Measurements from ENCODE around the gene DROSHA.
"Not testable (repeated sequence)": the region's sequence is repeated elsewhere in the genome, so short reads cannot be mapped to it uniquely, and the experiment has no call there.

Gene DROSHA, protein sequence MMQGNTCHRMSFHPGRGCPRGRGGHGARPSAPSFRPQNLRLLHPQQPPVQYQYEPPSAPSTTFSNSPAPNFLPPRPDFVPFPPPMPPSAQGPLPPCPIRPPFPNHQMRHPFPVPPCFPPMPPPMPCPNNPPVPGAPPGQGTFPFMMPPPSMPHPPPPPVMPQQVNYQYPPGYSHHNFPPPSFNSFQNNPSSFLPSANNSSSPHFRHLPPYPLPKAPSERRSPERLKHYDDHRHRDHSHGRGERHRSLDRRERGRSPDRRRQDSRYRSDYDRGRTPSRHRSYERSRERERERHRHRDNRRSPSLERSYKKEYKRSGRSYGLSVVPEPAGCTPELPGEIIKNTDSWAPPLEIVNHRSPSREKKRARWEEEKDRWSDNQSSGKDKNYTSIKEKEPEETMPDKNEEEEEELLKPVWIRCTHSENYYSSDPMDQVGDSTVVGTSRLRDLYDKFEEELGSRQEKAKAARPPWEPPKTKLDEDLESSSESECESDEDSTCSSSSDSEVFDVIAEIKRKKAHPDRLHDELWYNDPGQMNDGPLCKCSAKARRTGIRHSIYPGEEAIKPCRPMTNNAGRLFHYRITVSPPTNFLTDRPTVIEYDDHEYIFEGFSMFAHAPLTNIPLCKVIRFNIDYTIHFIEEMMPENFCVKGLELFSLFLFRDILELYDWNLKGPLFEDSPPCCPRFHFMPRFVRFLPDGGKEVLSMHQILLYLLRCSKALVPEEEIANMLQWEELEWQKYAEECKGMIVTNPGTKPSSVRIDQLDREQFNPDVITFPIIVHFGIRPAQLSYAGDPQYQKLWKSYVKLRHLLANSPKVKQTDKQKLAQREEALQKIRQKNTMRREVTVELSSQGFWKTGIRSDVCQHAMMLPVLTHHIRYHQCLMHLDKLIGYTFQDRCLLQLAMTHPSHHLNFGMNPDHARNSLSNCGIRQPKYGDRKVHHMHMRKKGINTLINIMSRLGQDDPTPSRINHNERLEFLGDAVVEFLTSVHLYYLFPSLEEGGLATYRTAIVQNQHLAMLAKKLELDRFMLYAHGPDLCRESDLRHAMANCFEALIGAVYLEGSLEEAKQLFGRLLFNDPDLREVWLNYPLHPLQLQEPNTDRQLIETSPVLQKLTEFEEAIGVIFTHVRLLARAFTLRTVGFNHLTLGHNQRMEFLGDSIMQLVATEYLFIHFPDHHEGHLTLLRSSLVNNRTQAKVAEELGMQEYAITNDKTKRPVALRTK (N-terminal part only)

DNA sequence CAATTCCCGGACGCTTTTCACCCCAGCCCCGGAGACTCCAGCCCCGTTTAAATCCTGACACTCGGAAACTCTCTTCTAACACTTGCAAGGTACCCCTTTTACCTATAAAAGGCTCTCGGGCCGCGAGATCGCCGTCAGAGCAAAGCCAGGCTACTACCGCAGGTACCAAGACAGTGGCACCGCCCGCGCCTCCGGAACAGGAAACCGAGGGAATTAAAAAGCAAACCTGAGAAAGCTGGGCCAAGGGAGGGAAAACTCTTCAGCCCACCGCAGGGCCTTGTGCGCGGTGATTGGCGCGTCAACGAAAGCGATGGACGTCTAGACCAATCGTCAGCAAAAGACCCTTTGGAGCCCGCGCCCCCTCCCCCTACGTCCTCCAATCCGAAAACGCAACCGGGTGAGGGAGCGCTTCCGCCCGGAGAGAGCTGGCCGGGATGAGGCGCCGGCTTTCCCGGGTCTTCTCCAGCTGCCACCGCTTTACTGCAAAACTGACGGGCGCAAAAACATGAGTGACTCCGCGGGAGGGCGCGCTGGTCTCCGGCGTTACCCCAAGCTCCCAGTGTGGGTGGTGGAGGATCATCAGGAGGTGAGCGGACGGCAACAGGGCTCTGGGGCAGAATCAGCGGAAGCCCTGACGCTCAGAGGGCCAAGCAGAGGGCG lies at the start of gene DROSHA, which contains the start of gene C5orf22:
Gene DROSHA, minus strand, starts transcription at position 206 of the 660 bp plus-strand sequence. CDS start 3,034 bp downstream, outside the sequence.
Gene C5orf22, plus strand, starts transcription at position 414 of the 660 bp plus-strand sequence. Its CDS starts 92 bp downstream, at position 506.
- ATAC-seq = peak; percentile 97 to 99

DNA sequence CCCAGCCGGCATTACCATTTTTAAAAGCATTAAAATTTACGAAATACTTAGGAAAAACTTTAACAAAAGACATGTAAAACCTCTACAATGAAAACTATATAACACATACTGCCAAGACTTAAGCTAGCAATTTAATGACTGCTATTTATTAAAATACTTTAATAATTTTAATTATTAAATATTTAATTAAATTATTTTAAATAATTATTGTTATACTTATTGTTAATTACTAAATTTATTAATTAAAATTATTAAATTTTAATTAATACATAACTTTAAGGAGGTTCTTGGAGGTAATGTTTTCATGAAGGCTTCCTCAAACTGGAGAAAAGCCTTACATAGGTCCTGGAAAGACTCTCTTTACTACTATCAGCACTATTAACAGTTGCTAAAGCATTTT lies 47.7 kb upstream of the DROSHA start:
- ATAC-seq = no peak

DNA sequence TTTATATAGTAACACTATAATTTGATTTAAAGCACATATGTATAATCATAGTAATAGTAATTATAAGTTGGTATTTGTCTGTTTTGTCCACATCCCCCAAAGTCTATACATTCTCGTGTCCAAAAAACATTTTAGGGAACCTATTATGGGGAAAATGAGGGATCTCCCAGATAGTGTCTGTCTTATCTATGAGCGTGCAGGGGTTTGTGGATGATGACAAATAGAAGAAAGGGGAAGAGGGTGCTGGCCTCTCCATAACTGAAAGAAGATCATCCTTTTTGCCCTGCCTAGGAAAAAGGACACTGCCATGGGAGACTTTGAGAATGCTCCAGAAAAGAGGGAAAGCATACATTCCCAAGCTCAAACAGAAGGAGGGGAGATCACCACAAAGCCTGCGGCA lies 45.5 kb upstream of the DROSHA start:
- ATAC-seq = no peak

DNA sequence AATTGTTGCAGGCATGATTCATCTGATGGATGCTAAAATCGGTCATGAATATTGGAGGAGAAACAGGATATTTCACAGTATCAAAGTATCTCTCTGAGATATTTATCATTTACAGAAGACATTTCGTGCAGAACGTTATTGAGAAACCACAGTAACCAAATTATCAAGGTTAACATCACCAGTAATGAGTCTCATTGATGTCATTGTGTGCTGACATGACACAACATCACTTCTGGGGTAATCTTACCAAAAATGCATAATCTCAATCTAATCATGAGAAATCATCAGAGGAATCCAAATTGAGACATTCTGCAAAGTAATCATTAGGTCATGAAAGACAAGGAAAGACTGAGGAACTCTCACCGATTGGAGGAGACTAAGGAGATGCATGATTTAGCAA lies 42.9 kb upstream of the DROSHA start:
- peak in 1 of 2 donors; percentile 41 for ATAC-seq

DNA sequence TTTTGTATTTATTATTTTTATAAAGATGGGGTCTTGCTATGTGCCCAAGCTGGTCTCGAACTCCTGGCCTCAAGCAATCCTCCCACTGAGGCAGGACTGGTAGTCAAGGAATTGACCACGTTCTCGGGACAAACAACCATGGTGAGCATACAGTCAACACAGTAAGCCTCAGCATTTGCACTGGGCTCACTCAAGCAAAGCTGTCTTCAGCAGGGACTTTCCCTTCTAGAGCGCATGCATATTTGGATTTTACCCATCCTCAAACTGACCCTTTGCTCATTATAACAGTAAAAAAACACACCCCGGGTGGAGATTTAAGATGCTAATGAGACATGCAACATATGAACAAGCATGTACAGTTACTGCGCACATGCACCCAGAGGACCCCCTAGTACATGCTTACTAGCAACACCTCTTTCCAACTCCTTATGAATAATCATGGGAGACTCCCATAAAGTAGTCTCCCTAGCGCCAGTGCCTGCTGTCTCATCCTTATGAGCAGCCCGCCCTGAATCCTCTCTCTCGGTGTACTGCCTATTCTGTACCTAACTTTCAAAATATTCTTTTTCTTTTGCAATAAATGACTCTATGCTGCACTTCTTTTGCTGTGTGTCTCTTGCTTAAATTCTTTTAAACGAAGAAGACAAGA lies 41.7 kb upstream of the DROSHA start:
- peak in 1 of 2 donors; percentile 10 for ATAC-seq

DNA sequence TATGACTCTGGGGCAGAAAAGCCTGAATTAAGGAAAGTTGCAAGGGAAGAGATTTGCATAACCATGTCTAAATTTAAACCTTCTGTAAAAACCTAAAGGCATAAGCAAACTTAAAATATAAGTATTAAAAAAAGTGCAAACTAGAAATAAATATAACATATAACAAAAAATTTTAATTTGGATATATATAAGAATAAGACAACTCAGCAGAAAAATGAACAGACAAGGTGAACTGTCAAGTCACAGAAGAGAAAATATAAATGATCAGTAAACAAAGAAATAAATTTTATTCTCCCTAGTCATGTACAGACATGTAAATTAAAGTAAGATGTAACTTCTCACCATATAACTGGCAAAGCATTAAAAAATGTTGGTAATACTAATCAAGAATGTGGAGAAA lies 37.2 kb upstream of the DROSHA start:
- ATAC-seq = no peak

DNA sequence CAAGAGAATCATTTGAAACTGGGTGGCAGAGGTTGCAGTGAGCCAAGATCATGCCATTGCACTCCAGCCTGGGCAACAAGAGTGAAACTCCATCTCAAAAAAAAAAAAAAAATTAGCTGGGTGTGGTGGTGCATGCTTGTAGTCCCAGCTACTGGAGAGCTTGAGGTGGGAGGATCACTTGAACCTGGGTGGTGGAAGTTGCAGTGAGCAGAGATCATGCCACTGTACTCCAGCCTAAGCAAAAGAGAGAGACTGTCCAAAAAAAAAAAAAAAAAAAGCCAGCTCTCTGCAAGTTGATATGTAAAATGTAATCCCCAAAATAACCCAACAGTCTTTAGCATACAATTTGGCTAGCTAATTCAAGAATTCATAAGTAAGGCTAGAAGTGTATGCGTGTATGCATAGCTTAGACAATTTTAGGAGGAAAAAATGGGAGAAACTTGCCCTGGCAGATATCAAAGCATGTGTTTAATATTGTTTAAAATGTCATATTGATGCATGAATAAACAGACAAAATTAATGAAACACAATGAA lies 36.5 kb upstream of the DROSHA start:
- no peak for ATAC-seq

DNA sequence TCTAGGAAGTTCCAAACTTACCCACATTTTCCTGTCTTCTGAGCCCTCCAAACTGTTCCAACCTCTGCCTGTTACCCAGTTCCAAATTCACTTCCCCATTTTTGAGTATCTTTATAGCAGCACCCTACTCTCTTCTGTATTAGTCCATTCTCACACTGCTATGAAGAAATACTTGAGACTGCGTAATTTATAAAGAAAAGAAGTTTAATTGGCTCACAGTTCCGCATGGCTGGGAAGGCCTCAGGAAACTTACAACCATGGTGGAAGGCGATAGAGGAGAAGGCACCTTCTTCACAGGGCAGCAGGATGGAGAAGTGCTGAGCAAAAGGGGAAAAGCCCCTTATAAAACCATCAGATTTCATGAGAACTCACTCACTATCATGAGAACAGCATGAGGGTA lies 34.5 kb upstream of the DROSHA start:
- not testable (repeated sequence) for ATAC-seq

DNA sequence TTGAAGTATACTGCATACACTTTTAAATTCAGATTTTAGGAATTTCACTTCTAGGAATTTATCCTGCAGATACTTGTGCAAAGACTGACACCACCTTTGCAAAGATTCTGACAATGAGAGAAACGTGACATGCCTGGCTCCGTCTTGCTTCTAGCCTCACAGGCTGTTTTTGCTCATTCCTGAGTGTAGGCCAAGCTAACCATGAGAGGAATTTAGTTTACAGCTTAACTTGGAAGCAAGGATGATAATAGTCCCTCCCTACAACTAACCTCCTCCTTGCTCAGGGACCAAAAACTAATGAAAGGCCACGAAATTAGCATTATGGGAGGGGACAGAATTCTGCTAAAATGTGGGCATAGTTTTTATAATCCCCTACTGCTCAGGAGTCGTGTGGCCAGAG lies 31.3 kb upstream of the DROSHA start:
- no peak for ATAC-seq

DNA sequence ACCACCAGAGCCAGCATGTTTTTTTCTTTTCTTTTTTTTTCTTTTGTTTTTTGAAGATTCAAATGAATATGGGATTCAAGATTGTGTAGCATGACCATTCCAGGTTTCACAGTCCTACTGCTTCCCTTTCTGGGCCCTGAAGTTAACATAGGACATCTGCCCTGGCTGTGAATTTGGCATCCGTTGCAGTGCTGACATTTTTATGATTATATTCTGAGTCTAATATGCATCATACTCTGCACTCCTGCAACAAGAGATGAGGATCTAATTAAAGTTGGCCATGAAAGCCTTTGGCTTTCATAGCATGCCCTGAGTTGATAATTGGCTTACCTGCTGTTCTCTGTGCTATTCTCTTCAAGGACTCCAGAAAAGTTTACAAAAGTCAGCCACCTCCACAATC lies 30.1 kb upstream of the DROSHA start:
- no peak for ATAC-seq

GRCh38 chr5:31559942-31560341 lies 28.0 kb upstream of the DROSHA start:
- ATAC-seq = no peak

- ATAC-seq = no peak
Observed at GRCh38 chr5:31556461-31556860, 24.6 kb upstream of the DROSHA start.

- ATAC-seq = no peak
Observed at GRCh38 chr5:31554552-31554951, 22.7 kb upstream of the DROSHA start.

DNA sequence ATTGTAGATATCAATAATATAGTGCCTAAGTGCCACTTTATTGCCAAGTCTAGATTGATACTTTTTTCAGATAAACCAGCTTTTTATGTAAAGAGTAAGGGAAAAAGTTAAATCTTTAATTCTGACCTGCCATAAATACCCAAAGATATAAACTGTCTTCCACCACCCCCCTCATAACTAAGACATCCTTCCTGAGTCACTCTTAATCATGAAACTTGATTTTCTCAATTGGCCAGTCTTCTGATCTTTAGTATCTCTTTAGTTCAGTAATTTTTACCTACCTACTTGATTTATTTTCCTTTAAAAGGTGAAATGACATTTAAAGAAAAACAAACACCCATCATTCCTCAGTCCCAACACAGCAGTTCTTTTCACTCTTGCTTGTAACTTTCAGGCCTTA lies 22.0 kb upstream of the DROSHA start:
- no peak for ATAC-seq

GRCh38 chr5:31551878-31552277 lies 20.0 kb upstream of the DROSHA start:
- ATAC-seq = no peak

GRCh38 chr5:31549114-31549513 lies 17.2 kb upstream of the DROSHA start:
- ATAC-seq = not testable (repeated sequence)

DNA sequence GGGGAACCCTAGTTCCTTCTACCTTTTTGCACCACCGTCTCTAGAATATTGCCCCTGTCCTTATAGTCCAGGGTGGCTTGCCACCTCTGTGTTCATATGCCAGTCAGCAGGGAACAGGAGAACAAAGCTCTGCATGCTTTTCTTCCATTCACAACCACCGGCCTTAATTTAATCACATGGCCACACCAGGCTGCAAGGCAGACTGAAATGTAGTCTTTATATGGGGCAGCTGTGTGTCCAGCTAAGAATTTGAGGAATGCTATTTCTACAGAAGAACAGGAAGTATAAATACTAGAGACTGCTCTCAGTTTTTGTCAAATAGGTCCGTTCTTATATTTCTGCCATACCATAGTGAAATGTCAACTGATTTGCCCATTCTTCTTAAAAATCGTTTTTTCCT lies 6.0 kb upstream of the DROSHA start:
- ATAC-seq = no peak

GRCh38 chr5:31537349-31537748 lies 5.5 kb upstream of the DROSHA start:
- ATAC-seq = no peak

GRCh38 chr5:31536873-31537272 lies 5.0 kb upstream of the DROSHA start:
- no peak for ATAC-seq

DNA sequence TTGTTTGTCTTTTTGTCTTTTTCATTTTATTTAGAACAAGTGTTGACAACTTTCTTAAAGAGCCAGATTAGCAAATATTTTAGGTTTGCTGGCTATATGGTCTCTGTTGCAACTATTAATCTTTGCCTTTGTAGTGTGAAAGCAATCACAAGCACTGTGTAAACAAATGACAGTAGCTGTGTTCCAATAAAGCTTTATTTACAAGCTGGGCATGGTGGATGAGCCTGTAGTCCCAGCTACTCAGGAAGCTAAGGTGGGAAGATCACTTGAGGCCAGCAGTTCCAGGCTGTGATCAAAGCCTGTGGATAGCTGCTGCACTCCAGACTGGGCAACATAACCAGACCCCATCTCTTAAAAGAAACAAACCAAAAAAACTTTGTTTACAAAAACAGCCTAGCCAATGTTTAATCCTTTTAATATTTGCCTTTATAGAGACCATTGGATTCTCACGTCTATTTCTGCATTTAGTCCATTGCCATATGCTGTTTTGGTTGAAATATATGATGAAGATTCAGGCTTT lies 2.7 kb upstream of the DROSHA start:
- ATAC-seq = no peak

DNA sequence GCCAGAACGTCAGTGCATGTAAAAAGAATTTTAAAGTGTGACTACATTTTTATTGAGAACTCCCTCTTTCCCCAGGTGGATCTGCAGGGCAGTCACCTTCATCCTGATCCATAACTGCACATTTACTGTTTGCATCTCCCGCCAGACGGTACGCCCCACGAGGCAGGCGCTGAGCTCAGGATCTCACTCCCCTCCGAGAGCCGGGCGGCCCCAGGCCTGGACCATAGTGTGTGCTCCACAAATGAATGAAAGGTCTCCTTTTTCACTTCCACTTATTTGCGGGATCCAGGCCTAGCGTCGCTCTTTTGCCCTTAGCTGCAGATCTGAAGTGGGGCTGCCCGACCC lies 378 bp downstream of the DROSHA start:
- ATAC-seq = peak; percentile 27
